Neural progenitor cell (in vitro differentiated cells): ENCODE data around the gene GRAMD4. TPM values are rescaled to one million over a fixed set of nuclear protein-coding genes. Genes with fewer than 3 reads are reported as not detected.
A peak's percentile ranks its signal among the peaks of the same experiment; 100 is the strongest.

ENCODE experiments used
- DNase-seq: peaks from one replicate; pipeline ENCODE4 v3.0.0-alpha.2; 2016; ENCODE audit warnings: low spot score
- H2AFZ ChIP-seq: fragments of 200-600 bp; sonication (generic); replicated peaks from 2 replicates; pipeline ENCODE4 v1.6.1; 2016; ENCODE audit warnings: antibody characterized with exemption
- H3F3A ChIP-seq: fragments of 200-600 bp; sonication (generic); 2 replicates; pipeline ENCODE4 v1.6.1; 2016; ENCODE audit warnings: antibody characterized with exemption, low read depth
- H3K27ac ChIP-seq: fragments of 200-600 bp; sonication (generic); 2 replicates; pipeline ENCODE4 v1.5.1; 2016; ENCODE audit warnings: mild to moderate bottlenecking
- H3K27me3 ChIP-seq: fragments of 200-600 bp; sonication (generic); 2 replicates; pipeline ENCODE4 v1.6.1; 2016; ENCODE audit warnings: mild to moderate bottlenecking, moderate library complexity
- H3K36me3 ChIP-seq: fragments of 200-600 bp; sonication (generic); 2 replicates; pipeline ENCODE4 v1.5.1; 2016
- H3K4me1 ChIP-seq: fragments of 200-600 bp; sonication (generic); 2 replicates; pipeline ENCODE4 v1.6.1; 2016; ENCODE audit warnings: mixed run types
- H3K4me2 ChIP-seq: fragments of 200-600 bp; sonication (generic); 2 replicates; pipeline ENCODE4 v1.6.1; 2016
- H3K4me3 ChIP-seq: fragments of 200-600 bp; sonication (generic); 2 replicates; pipeline ENCODE4 v1.5.1; 2016
- H3K79me2 ChIP-seq: fragments of 200-600 bp; sonication (generic); 2 replicates; pipeline ENCODE4 v1.6.1; 2016; ENCODE audit warnings: low read depth
- H3K9ac ChIP-seq: fragments of 200-600 bp; sonication (generic); 2 replicates; pipeline ENCODE4 v1.6.1; 2016
- H3K9me3 ChIP-seq: fragments of 200-600 bp; sonication (generic); 2 replicates; pipeline ENCODE4 v1.5.1; 2016; ENCODE audit warnings: low read depth
- H4K20me1 ChIP-seq: fragments of 200-600 bp; sonication (generic); 2 replicates; pipeline ENCODE4 v1.6.1; 2016; ENCODE audit warnings: low read depth
- H3K27ac Mint-ChIP-seq: 3 replicates; pipeline ENCODE4 v1.8.0; 2021; ENCODE audit warnings: mixed read lengths
- H3K27me3 Mint-ChIP-seq: 2 replicates; pipeline ENCODE4 v1.8.0; 2022; ENCODE audit warnings: low read depth, mild to moderate bottlenecking, inconsistent platforms, moderate library complexity, mixed read lengths; ENCODE audit not compliant: insufficient read depth
- H3K36me3 Mint-ChIP-seq: 3 replicates; pipeline ENCODE4 v1.8.0; 2021; ENCODE audit warnings: mixed read lengths
- H3K4me1 Mint-ChIP-seq: 3 replicates; pipeline ENCODE4 v1.8.0; 2021; ENCODE audit warnings: mixed read lengths
- H3K4me3 Mint-ChIP-seq: 3 replicates; pipeline ENCODE4 v1.8.0; 2021; ENCODE audit warnings: mild to moderate bottlenecking, moderate library complexity, mixed read lengths
- H3K9me3 Mint-ChIP-seq: 3 replicates; pipeline ENCODE4 v1.8.0; 2020; ENCODE audit warnings: mixed read lengths
- EZH2 ChIP-seq: fragments of 200-600 bp; sonication (generic); IDR thresholded peaks from 2 replicates; pipeline ENCODE4 v1.6.1; 2017; ENCODE audit warnings: antibody characterized with exemption, mild to moderate bottlenecking, moderate library complexity
- EZH2phosphoT487 ChIP-seq: fragments of 200-600 bp; sonication (generic); IDR thresholded peaks from 2 replicates; pipeline ENCODE4 v1.6.1; 2017; ENCODE audit warnings: antibody characterized with exemption
- total RNA-seq: library from RNA; depleted of rRNA; stranded (reverse); fragments of >200 nt; gene quantifications from 2 replicates; pipeline ENCODE4 v1.2.3, GENCODE V29; 2015; ENCODE audit warnings: low replicate concordance
- TF ChIP-seq, protein P1 (sequence below): fragments of 200-600 bp; sonication (generic); IDR thresholded peaks from 2 replicates; pipeline ENCODE4 v1.5.1; 2017; ENCODE audit warnings: antibody characterized with exemption, mild to moderate bottlenecking

GRAMD4 gene
- total RNA-seq, result 30.2 and 32.2 TPM in 2 replicates

GRCh38 chr22:46619830-46620501, at the start of gene GRAMD4:
Gene GRAMD4 (plus strand): TSS chr22:46620386. CDS start chr22:46626800, 6,414 bp downstream.
- Histone ChIP-seq H3K4me3 (no peak within 1 kb of the TSS), H3K9me3 (no peaks in the 10 kb centered on the region), H3K79me2 (no peaks in the 10 kb centered on the region), H3K9ac (peak within 1 kb of the TSS; percentile 23), H3K4me2 (peak within 1 kb of the TSS; percentile 29), H3K36me3 (no peaks in the 10 kb centered on the region), H4K20me1 (peaks cover 10% of the 10 kb centered on the region), H3K4me1 (peaks cover 16% of the 10 kb centered on the region), H3K27me3 (no peaks in the 10 kb centered on the region), H3F3A (no peaks in the 10 kb centered on the region), H3K27ac (peak within 1 kb of the TSS; percentile 60), H2AFZ (no peak within 1 kb of the TSS)
- peak within 1 kb of the TSS; percentile 42 for H3K4me3 Mint-ChIP-seq
- H3K36me3 Mint-ChIP-seq, result peaks cover 2% of the 10 kb centered on the region
- TF ChIP-seq, protein P1, sequence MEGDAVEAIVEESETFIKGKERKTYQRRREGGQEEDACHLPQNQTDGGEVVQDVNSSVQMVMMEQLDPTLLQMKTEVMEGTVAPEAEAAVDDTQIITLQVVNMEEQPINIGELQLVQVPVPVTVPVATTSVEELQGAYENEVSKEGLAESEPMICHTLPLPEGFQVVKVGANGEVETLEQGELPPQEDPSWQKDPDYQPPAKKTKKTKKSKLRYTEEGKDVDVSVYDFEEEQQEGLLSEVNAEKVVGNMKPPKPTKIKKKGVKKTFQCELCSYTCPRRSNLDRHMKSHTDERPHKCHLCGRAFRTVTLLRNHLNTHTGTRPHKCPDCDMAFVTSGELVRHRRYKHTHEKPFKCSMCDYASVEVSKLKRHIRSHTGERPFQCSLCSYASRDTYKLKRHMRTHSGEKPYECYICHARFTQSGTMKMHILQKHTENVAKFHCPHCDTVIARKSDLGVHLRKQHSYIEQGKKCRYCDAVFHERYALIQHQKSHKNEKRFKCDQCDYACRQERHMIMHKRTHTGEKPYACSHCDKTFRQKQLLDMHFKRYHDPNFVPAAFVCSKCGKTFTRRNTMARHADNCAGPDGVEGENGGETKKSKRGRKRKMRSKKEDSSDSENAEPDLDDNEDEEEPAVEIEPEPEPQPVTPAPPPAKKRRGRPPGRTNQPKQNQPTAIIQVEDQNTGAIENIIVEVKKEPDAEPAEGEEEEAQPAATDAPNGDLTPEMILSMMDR, result no peak
- TF ChIP-seq EZH2 (no peak), EZH2phosphoT487 (no peak)
- H3K27me3 Mint-ChIP-seq, result peaks cover 3% of the 10 kb centered on the region
- peaks cover 26% of the 10 kb centered on the region for H3K4me1 Mint-ChIP-seq
- peak; percentile 55 for DNase-seq
- peak within 1 kb of the TSS; percentile 97 for H3K27ac Mint-ChIP-seq
- H3K9me3 Mint-ChIP-seq, result no peaks in the 10 kb centered on the region

DNA sequence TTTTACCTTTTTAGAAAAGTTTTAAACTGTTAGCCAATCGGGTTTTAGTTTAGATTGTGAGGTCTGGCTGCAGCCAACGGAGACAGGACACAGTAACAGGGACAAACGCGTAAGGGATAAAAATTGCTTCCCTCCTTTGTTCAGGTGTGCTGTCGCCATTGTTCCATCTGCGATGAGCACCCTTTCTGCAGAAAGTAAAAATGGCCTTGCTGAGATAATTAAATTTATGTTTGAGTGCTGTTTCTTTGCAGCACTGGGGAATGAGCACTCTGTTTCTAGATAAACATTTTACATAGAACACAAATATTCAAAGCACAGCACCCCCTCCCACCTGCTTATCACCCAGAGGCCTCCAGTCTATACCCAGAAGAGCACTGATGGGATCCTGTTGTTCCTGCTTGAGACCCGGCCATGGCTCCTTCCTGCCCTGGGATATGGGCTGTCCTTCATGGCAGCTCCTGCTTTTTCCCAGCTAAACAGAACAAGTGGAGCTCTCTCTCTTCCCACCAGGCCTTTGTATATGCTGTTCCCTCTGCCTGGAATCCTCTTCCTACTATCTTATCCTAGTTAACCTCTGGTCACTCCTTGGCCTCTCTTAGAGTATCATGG, 48.4 kb upstream of the GRAMD4 start:
- H3K79me2 ChIP-seq, result no peaks in the 10 kb centered on the region
- H3K27me3 Mint-ChIP-seq, result peaks cover 7% of the 10 kb centered on the region
- H3F3A ChIP-seq, result peaks cover 28% of the 10 kb centered on the region
- H3K27ac ChIP-seq, result no peak overlapping the region
- no peaks in the 10 kb centered on the region for H3K4me1 ChIP-seq
- H3K27me3 ChIP-seq, result peaks cover 24% of the 10 kb centered on the region
- no peak overlapping the region for H2AFZ ChIP-seq
- no peak overlapping the region for H3K9ac ChIP-seq
- no peaks in the 10 kb centered on the region for H3K36me3 Mint-ChIP-seq
- H4K20me1 ChIP-seq, result no peaks in the 10 kb centered on the region
- H3K4me3 Mint-ChIP-seq, result no peak overlapping the region
- TF ChIP-seq, protein P1, result no peak
- H3K4me1 Mint-ChIP-seq, result peaks cover 6% of the 10 kb centered on the region
- H3K36me3 ChIP-seq, result no peaks in the 10 kb centered on the region
- no peak overlapping the region for H3K4me3 ChIP-seq
- no peaks in the 10 kb centered on the region for H3K9me3 ChIP-seq
- DNase-seq, result no peak
- H3K27ac Mint-ChIP-seq, result no peak overlapping the region
- H3K9me3 Mint-ChIP-seq, result peaks cover 11% of the 10 kb centered on the region
- no peak overlapping the region for H3K4me2 ChIP-seq

DNA sequence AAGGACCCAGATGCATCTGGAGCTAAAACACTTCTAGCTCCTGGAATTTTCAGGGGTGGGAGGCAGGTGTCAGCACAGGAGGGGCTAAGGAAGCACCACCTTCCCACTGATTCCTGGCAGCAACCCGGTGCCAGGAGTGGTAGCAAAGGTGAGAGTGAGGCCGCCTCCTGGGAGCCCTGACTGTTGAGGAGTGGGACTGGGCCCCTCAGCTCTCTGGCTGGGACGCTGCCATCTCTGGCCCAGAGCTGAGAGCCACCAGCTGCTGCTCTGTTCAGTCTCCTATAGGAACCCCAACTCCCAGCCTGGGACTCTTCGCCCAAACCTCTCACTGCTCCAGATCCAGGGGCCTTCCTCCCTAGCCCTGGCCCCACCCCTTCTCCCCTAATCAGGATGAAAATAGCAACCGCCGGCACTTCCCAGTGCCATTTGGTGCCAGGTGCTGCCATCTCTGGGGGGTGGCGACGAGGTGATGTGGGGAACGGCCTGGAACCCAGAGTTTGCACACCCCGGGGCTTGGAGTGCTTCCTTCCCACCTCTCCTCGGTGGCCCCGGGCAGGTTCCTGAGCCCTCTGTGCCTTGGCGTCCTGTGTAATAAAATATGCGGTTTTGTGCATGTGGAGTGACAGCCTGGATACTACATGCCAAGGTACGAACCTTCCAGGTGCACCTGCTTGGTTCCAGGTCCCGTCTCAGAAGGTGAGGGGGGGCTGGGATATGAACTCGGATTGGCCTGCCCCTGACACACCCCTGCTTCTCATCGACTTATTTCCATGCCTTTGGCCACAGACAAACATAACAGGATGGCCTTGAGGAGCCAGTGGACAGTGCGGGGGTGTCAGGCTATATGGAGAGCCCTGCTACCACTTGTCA, 47.0 kb upstream of the GRAMD4 start:
- Mint-ChIP-seq H3K36me3 (no peaks in the 10 kb centered on the region), H3K27me3 (peaks cover 3% of the 10 kb centered on the region), H3K27ac (no peak overlapping the region), H3K4me1 (peaks cover 8% of the 10 kb centered on the region), H3K4me3 (no peak overlapping the region), H3K9me3 (peaks cover 7% of the 10 kb centered on the region)
- peaks cover 14% of the 10 kb centered on the region for H3F3A ChIP-seq
- H3K27ac ChIP-seq, result no peak overlapping the region
- H3K9me3 ChIP-seq, result no peaks in the 10 kb centered on the region
- peak; percentile 1 for DNase-seq
- H2AFZ ChIP-seq, result no peak overlapping the region
- H3K36me3 ChIP-seq, result no peaks in the 10 kb centered on the region
- H3K9ac ChIP-seq, result no peak overlapping the region
- no peaks in the 10 kb centered on the region for H3K79me2 ChIP-seq
- H4K20me1 ChIP-seq, result peaks cover 6% of the 10 kb centered on the region
- TF ChIP-seq EZH2 (no peak), EZH2phosphoT487 (no peak)
- TF ChIP-seq, protein P1, result no peak
- peaks cover 32% of the 10 kb centered on the region for H3K27me3 ChIP-seq
- H3K4me1 ChIP-seq, result peaks cover 6% of the 10 kb centered on the region
- no peak overlapping the region for H3K4me3 ChIP-seq
- H3K4me2 ChIP-seq, result no peak overlapping the region
